Choroid plexus epithelial cell (primary cell): ENCODE results near the gene C15orf61.
A peak's percentile ranks its signal among the peaks of the same experiment; 100 is the strongest.

Experiments
- DNase-seq: peaks from one replicate; pipeline ENCODE4 v3.0.0-alpha.2; 2010; ENCODE audit warnings: low read depth
- H3K4me3 ChIP-seq: 2 replicates; pipeline ENCODE4 v1.5.1; 2011; ENCODE audit warnings: low read depth, mild to moderate bottlenecking, control low read depth, low read length, moderate library complexity
- CTCF ChIP-seq: conservative IDR thresholded peaks from 2 replicates; pipeline ENCODE4 v1.5.1; 2011; ENCODE audit warnings: low read depth, mild to moderate bottlenecking, control low read depth, inconsistent platforms, low read length, moderate library complexity

C15orf61 gene

GRCh38 chr15:67512933-67513714 is 7.8 kb upstream of the C15orf61 start:
- no peak overlapping the region for H3K4me3 ChIP-seq
- TF ChIP-seq CTCF, result no peak
- no peak for DNase-seq

GRCh38 chr15:67515090-67515489 is 5.8 kb upstream of the C15orf61 start:
- TF ChIP-seq CTCF, result no peak
- no peak overlapping the region for H3K4me3 ChIP-seq
- DNase-seq, result no peak

GRCh38 chr15:67515557-67515956 is 5.4 kb upstream of the C15orf61 start:
- no peak for TF ChIP-seq CTCF
- no peak overlapping the region for H3K4me3 ChIP-seq
- DNase-seq, result no peak

- peak overlapping the region; percentile 88 for H3K4me3 ChIP-seq
- no peak for TF ChIP-seq CTCF
- DNase-seq, result peak; percentile 36
Observed at GRCh38 chr15:67520321-67521028, 456 bp upstream of the C15orf61 start.

- H3K4me3 ChIP-seq, result peak overlapping the region; percentile 88
- peak; percentile 43 for DNase-seq
- TF ChIP-seq CTCF, result no peak
Observed at GRCh38 chr15:67521783-67522568, 1.0 kb downstream of the C15orf61 start.

GRCh38 chr15:67523330-67523729 is 2.4 kb downstream of the C15orf61 start:
- no peak for TF ChIP-seq CTCF
- DNase-seq, result no peak
- H3K4me3 ChIP-seq, result no peak overlapping the region
